Hematopoietic multipotent progenitor cell (in vitro differentiated cells): ENCODE measurements around the gene C2CD2L. TPM values are rescaled to one million over a fixed set of nuclear protein-coding genes. Genes with fewer than 3 reads are reported as not detected.
"Not testable (repeated sequence)": the region's sequence is repeated elsewhere in the genome, so short reads cannot be mapped to it uniquely, and the experiment has no call there.

Experiments used
- DNase-seq, 3 donors: peaks; one replicate each; pipeline ENCODE4 v3.0.0-alpha.2; 2011 to 2015; ENCODE audit warnings: low read depth in 2 of 3, low spot score in 2 of 3
- total RNA-seq: library from RNA; depleted of rRNA; stranded (reverse); fragments of >200 nt; gene quantifications from one replicate; pipeline ENCODE4 v1.2.3, GENCODE V29; 2012

The C2CD2L gene
- total RNA-seq, 1 donor, result 7.8 TPM

DNA sequence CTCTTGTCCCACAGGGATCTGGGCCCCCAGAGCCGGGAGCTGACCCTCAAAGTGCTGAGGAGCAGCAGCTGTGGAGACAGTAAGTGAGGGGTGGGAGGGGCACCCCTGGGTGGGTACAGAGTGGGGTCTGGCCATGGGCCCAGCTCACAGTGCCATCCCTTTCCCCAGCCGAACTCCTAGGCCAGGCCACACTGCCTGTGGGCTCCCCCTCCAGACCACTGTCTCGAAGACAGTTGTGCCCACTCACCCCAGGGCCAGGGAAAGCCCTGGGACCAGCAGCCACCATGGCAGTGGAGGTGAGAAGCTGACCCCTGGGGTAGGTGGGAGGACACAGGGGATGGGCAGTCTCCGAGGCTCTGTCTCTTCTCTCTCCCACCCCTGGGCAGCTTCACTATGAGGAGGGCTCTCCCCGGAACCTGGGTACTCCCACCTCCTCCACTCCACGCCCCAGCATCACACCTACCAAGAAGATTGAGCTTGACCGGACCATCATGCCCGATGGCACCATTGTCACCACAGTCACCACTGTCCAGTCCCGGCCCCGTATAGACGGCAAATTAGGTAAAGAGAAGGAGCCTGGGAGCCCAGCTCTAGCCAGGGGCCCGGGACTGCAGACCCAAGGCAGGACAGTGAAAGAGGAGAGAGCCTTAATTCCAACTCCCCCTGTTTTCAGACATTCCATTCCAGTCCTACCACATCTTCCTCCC, 5.3 kb downstream of the C2CD2L start:
- no peak for DNase-seq

DNA sequence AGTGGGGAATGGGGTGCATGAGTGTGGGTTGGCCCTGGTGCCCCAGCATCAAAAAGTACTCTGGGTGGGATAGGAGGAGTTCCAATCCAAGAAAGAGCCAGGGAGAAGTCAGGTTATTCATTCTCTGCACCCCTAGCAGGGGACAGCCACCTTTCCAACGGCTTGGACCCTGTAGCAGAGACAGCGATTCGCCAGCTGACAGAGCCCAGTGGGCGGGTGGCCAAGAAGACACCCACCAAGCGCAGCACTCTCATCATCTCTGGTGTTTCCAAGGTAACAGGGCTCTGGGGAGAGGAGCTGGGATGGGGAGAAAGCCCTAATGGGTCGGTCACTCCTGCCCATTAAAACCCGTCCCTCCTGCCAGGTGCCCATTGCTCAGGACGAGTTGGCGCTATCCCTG, 6.6 kb downstream of the C2CD2L start:
- DNase-seq, result no peak

DNA sequence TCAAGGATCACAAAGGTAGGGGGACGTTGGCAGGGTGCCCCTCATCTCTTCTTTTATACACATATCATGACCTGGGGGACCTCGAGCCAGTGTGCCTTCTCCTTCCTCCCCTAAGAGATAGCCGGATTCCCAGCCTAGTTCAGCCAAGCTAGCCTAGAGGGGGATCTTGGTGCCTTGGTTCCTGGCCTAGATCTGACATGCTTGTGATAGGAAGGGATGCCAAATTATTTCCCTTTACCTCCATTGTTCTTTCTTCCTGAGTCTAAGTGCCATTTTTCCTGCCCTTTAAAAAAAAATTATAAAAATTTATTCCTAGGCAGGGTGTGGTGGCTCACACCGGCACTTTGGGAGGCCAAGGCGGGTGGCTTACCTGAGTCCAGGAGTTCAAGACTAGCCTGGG, 7.2 kb downstream of the C2CD2L start:
- no peak for DNase-seq

DNA sequence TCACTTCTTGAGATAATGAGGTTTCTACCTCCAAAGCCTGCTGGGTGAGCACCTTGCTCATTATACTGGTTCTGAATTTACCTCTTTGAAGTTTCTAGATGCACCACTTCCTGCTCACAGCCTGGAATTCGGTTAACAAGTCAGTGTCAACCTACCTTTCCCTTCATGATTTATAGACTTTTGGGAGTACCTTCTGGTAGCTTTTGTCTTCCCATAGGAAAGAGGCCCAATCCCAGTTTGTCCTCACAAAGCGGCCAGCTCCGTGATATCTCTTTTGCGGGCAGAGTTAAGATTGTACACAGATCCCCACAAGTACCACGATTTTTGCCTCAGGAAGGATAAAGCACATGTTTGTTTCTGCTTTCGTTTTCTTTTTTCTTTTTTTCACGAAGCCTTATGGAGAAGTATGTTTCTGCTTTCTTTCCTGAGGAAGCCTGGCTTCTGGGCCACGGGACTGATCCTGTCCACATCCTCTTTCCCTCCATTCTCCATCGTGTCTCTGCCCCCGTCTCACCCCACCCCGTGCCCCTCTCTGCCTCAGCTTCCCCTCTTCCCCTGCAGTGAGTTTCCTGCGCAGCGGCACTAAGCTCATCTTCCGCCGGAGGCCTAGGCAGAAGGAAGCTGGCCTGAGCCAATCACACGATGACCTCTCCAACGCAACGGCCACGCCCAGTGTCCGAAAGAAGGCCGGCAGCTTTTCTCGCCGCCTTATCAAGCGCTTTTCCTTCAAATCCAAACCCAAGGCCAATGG, 8.5 kb downstream of the C2CD2L start:
- no peak for DNase-seq

DNA sequence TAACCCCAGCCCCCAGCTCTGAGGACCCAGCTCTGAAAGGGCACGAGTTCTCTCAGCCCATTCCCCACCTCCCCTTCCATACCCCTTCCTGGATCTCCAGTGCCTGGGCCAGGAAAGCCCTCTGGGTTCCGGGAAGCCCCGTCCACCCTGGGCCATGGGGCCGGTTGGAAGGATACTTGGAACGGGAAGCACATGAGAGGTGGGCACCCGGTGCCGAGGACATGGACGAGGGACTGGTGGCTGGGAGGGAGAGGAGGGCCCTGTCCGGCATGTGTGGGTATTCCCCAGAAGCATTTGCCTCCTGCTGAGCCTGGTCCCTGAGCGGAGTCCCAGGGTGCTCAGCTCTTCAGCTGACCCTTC, 9.1 kb downstream of the C2CD2L start:
- DNase-seq, result no peak

GRCh38 chr11:119116601-119117000, 9.5 kb downstream of the C2CD2L start:
- DNase-seq, result no peak

GRCh38 chr11:119117004-119117706, 10.0 kb downstream of the C2CD2L start:
- no peak for DNase-seq

GRCh38 chr11:119118227-119118626, 11.1 kb downstream of the C2CD2L start:
- DNase-seq, result no peak

DNA sequence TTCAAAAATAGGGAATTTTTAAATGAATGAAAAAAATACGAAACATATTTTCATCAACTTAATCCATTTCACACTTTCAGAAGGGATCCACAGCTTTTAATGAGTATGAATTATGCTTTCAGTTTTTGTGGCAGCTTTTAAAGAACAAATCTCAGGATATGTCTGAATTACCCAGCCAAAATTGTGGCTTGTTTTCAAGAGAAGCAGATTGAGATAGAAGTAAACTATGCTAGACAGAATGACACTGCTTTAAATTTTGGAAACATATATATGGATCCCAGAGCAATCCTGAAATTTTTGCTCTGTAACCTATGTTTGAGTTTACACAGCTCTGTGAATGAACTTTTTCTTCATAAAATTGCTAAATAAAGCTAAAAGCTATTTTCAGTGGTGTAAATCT, 11.8 kb downstream of the C2CD2L start:
- no peak for DNase-seq

GRCh38 chr11:119120639-119121007, 13.5 kb downstream of the C2CD2L start:
- DNase-seq, result no peak

DNA sequence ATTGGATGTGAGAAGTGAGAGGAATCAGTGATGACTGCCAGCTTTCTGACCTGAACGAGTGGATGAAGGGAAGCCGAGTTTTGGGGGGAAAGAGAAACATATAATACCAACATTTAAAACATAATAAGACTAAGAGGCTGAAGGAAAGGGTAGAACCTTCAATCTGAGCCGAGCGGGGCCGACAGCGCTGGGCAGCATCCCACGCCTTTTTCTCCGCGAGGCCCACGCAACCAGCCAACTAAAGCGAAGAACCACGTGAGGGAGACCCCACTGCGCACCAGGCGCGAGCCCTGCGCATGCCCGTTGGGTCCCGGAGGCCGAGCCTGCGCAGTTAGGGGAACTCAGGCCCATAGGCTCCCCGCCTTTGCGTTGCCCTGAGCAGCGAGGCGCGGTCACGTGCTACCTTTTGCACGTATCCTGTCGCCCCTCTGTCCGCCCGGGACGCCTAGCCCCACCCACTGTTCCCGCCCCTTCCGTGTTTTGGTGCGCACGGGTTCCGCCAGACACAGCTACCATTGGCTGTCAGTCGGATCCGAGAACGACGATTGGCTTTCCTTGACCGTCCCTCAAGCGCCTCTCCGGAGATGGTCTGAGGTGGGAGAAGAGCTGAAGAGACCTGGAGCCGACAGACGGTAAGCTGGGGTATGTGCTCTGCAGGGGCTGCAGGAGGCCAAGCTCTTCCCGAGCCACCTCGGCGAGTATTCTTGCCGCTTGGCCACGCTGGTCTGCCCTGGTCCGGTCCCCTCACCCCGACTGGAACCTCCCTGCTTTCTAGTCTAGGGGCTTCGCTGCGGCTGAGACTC, 14.1 kb downstream of the C2CD2L start, which contains the start of gene HINFP:
Gene HINFP (plus strand): TSS at position 573 of the 803 bp plus-strand sequence. CDS start 5,365 bp downstream, outside the sequence.
- DNase-seq, result peak; percentile 94 to 100 (median 99)

GRCh38 chr11:119121811-119122124, 14.6 kb downstream of the C2CD2L start:
- DNase-seq, result no peak

DNA sequence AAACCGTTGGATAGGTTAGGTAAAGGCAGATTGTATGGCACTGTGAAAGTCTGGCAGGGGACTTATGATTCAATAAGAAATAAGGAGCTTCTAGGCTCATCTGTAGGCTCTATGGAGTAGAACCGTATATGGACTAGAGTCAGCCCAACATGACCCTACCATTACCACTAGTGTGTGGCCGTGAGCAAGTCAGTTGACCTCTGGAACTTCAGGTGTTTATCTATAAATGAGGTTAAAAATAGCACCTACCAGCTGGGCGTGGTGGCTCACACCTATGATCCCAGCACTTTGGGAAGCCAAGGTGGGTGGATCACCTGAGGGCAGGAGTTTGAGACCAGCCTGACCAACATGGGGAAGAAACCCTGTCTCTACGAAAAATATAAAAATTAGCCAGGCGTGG, 18.7 kb downstream of the C2CD2L start:
- DNase-seq, result no peak

- DNase-seq, result no peak
These were observed 19.6 kb downstream of the C2CD2L start for GRCh38 chr11:119126675-119127268.

DNA sequence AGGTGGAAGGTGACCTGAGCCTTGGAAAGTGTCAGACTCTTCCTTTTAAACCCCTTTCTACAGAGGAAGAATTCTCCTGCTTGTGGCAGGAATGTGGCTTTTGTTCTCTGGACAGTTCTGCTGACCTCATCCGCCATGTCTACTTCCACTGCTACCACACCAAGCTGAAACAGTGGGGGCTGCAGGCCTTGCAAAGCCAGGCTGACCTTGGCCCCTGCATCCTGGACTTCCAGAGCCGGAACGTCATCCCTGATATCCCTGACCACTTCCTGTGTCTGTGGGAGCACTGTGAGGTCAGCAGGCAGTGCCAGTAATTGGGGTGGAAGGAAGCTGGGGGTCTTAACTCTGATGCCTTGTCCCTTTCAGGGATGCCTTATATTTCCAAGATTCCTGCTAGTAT, 23.5 kb downstream of the C2CD2L start:
- no peak for DNase-seq

DNA sequence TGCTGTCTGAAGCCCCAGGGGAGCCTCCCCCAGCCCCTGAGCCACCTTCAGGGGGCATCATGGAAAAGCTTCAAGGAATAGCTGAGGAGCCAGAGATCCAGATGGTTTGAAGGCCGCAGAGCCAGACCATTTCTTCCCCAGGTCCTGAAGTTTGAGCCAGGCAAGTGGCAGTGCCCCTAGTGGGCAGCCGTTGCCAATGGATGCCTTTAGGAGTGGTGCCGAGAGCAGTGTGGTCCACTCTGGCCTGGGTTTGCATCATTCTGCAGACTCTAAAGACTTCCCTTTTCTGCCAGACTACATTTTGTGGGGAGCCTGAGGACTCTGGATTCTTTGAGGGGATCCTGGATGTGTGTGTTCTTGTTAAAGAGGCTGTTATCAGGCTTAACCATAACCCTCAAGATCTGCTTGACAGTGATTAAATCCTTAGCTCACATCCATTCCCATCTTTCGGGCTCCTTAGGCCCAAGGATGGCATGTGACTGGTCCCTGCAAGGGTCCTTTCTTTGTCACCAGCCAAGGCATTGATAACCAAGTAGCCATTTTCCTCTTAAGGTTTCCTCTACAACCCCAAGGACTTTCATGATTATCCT, 27.3 kb downstream of the C2CD2L start:
- DNase-seq, result peak in 1 of 3 donors; percentile 26

DNA sequence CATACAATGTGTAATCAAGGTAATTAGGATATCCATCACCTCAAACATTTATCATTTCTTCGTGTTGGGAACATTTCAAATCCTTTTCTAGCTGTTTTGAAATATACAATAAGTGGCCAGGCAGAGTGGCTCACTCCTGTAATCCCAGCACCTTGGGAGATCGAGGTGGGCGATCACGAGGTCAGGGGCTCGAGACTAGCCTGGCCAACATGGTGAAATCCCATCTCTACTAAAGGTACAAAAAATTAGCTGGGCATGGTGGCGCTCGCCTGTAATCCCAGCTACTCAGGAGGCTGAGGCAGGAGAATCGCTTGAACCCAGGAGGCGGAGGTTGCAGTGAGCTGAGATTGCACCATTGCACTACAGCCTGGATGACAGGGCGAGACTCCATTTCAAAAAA, 32.1 kb downstream of the C2CD2L start:
- DNase-seq, result not testable (repeated sequence)

DNA sequence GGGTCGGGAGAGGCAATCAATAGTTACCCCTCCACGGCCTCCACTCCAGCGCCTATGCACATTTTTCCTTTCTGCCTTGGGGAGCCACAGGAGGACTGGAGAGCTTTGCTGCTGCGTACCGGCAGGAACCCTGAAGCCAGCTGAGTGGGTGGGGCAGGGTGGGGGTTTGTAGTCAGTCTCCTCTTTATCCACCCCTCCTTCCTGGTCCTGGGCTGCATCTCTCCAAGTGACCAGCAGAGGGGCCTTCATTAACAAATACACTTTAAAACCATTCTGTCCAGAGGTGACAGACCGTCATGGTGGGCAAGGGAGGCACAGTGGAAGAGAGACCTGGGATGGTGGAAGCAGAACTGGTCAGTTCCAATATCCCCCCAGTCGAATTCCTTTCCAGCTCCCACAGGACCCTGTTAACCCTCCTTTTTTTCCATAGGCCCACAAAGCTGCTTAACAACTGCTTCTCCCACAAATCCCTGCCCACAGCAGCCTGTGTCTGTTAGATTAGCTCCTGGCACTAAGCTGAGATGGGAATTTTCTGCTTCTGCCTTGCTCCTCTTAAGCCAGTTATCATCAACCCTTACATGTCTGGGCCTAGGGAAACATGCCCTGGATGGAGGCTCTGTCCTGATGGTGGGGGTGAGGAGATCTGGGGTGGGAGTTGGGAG, 37.8 kb downstream of the C2CD2L start:
- peak in 2 of 3 donors; percentile 69 to 78 for DNase-seq

DNA sequence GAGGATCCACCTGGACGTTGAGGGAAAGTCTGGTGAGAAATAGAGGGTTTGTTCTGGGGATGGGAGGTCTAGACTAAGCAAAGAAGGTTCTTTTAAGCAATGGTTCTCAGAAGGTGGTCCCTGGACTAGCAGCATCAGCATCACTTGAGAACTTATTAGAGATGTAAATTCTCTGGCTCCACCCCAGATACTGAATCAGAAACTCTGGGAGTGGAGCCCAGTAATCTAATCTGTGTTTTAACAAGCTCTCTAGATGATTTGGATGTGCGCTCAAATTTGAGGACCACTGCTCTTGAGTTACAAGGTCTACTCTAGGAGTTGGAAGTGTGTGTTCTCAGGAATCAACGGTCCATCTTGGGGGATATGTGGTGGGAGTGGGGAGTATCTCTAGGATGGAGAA, 38.4 kb downstream of the C2CD2L start:
- no peak for DNase-seq
